Kidney epithelial cell (primary cell): ENCODE measurements around the gene TBC1D16. TPM values are rescaled to one million over a fixed set of nuclear protein-coding genes. Genes with fewer than 3 reads are reported as not detected.

Experiments used
- DNase-seq: peaks from one replicate; pipeline ENCODE4 v3.0.0-alpha.2; 2010; ENCODE audit warnings: low read depth
- H3K27me3 ChIP-seq: 2 replicates; pipeline ENCODE4 v1.6.0; 2011; ENCODE audit warnings: low read length; ENCODE audit not compliant: control insufficient read depth, insufficient read depth
- H3K36me3 ChIP-seq: 2 replicates; pipeline ENCODE4 v1.5.1; 2011; ENCODE audit warnings: low read length; ENCODE audit not compliant: control insufficient read depth, insufficient read depth
- H3K4me3 ChIP-seq: 2 replicates; pipeline ENCODE4 v1.5.1; 2011; ENCODE audit warnings: low read depth, mild to moderate bottlenecking, control low read depth, low read length
- CTCF ChIP-seq: IDR thresholded peaks from 2 replicates; pipeline ENCODE4 v1.5.1; 2011; ENCODE audit warnings: mild to moderate bottlenecking, moderate library complexity, low read length, control low read depth, inconsistent platforms; ENCODE audit not compliant: insufficient read depth, poor library complexity, severe bottlenecking
- total RNA-seq: library from RNA; depleted of rRNA; stranded (reverse); fragments of >200 nt; gene quantifications from 2 replicates; pipeline ENCODE4 v1.2.3, GENCODE V29; 2015

The TBC1D16 gene
- total RNA-seq, 1 donor from 2014 or later = 58.5 TPM

GRCh38 chr17:79892457-79893241, 143.0 kb downstream of the TBC1D16 start:
- no peak for TF ChIP-seq CTCF
- Histone ChIP-seq H3K27me3 (peaks cover 18% of the 10 kb centered on the region), H3K4me3 (no peak overlapping the region), H3K36me3 (no peaks in the 10 kb centered on the region)
- DNase-seq = no peak

GRCh38 chr17:79891113-79891730, 144.4 kb downstream of the TBC1D16 start:
- H3K36me3 ChIP-seq = no peaks in the 10 kb centered on the region
- no peak for TF ChIP-seq CTCF
- no peak for DNase-seq
- no peak overlapping the region for H3K4me3 ChIP-seq
- peaks cover 17% of the 10 kb centered on the region for H3K27me3 ChIP-seq

- peaks cover 17% of the 10 kb centered on the region for H3K27me3 ChIP-seq
Observed at GRCh38 chr17:79890706-79891105, 145.0 kb downstream of the TBC1D16 start.

GRCh38 chr17:79888811-79889634, 146.6 kb downstream of the TBC1D16 start:
- H3K4me3 ChIP-seq = no peak overlapping the region

More at GRCh38 chr17:79890706-79891105, 145.0 kb downstream of the TBC1D16 start:
- DNase-seq = no peak
- Histone ChIP-seq H3K36me3 (no peaks in the 10 kb centered on the region), H3K4me3 (no peak overlapping the region)
- no peak for TF ChIP-seq CTCF

GRCh38 chr17:79888009-79888540, 147.6 kb downstream of the TBC1D16 start:
- DNase-seq = no peak
- Histone ChIP-seq H3K27me3 (peaks cover 17% of the 10 kb centered on the region), H3K4me3 (no peak overlapping the region), H3K36me3 (no peaks in the 10 kb centered on the region)
- TF ChIP-seq CTCF = no peak

More at GRCh38 chr17:79888811-79889634, 146.6 kb downstream of the TBC1D16 start:
- H3K27me3 ChIP-seq = peaks cover 17% of the 10 kb centered on the region
- no peak for DNase-seq
- no peaks in the 10 kb centered on the region for H3K36me3 ChIP-seq
- no peak for TF ChIP-seq CTCF
